ENCODE results near the gene SGMS2. TPM values are rescaled to one million over a fixed set of nuclear protein-coding genes. Genes with fewer than 3 reads are reported as not detected.

SGMS2 gene
- total and polyA plus RNA-seq, 10 of the 15 experiments (the other 5 are each of a cell fraction or from before 2014, with no cell fraction given) = under 0.01 to 3.2 (median 0.17) TPM; not detected in 4

DNA sequence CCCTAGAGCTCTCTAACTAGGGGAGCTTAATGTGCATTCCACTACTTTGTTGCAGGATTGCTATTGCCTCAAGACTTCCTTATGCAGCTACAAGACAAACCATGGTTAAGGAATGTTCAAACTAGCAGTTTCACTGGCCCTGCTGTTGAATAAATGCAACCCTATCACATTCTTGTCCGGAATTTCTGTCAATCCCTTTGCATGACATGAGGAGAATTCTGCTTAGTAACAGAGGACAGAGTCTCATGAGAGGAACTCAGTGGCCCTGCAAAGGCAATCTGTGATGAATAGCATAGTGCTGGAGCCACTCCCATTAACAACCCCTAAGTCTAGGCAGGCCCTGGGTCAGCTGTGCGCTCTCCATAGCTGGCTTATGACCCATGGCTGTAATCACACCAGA is 30.7 kb upstream of the SGMS2 start:
- H4K20me1 ChIP-seq (ENCODE audit: control insufficient read depth, insufficient read depth) = no peaks in the 10 kb centered on the region
- FAIRE-seq (no peak), DNase-seq (ENCODE audit: low read depth, low spot score) (no peak), ATAC-seq (no peak)
- H3K4me2 ChIP-seq (ENCODE audit: control insufficient read depth, insufficient read depth) = no peak overlapping the region
- H3K4me1 ChIP-seq (ENCODE audit: control insufficient read depth, insufficient read depth, low read length) = no peaks in the 10 kb centered on the region
- ChIA-PET RAD21 (ENCODE audit: unreplicated experiment) (no interaction called here), SMC1A (ENCODE audit: uncharacterized antibody, unreplicated experiment) (no interaction called here), CTCF (interaction anchor here (1.3 kb wide), 1 partner anchor 36 kb away, joined by 7 read pairs; no protein-coding TSS in a partner anchor), POLR2A (no interaction called here)
- BruUV-seq (replicated peaks) = no TSS peak
- no peaks in the 10 kb centered on the region for H3K27me3 ChIP-seq (replicated peaks in 1 of 2; ENCODE audit: control insufficient read depth in 2 of 2, insufficient read depth in 2 of 2, low read length in 1 of 2)
- H2AFZ ChIP-seq (ENCODE audit: control insufficient read depth, low read depth, low read length) = no peak overlapping the region
- no peaks in the 10 kb centered on the region for H3K9me3 ChIP-seq (replicated peaks; ENCODE audit: control insufficient read depth, insufficient read depth, low read length)
- intact Hi-C loops (cut with micrococcal nuclease; ENCODE audit: unreplicated experiment) = no loop called here
- no peak overlapping the region for H3K27ac ChIP-seq (ENCODE audit: control insufficient read depth, insufficient read depth)
- H3K79me2 ChIP-seq (ENCODE audit: control insufficient read depth, insufficient read depth, low read length) = no peaks in the 10 kb centered on the region
- no peak overlapping the region for H3K4me3 ChIP-seq
- H3K36me3 ChIP-seq (ENCODE audit: control insufficient read depth in 2 of 2, insufficient read depth in 2 of 2, low read length in 1 of 2) = no peaks in the 10 kb centered on the region
- no peak overlapping the region for H3K9ac ChIP-seq (ENCODE audit: control insufficient read depth, insufficient read depth, low read length)
- 47% methylated on average over 2 of the region's 2 CpGs for WGBS (ENCODE audit: insufficient coverage, insufficient replicate concordance, low lambda C conversion rate, missing lambda C conversion rate)
- in situ Hi-C loops (cut with MboI) = no loop called here
- TF ChIP-seq, protein P1, sequence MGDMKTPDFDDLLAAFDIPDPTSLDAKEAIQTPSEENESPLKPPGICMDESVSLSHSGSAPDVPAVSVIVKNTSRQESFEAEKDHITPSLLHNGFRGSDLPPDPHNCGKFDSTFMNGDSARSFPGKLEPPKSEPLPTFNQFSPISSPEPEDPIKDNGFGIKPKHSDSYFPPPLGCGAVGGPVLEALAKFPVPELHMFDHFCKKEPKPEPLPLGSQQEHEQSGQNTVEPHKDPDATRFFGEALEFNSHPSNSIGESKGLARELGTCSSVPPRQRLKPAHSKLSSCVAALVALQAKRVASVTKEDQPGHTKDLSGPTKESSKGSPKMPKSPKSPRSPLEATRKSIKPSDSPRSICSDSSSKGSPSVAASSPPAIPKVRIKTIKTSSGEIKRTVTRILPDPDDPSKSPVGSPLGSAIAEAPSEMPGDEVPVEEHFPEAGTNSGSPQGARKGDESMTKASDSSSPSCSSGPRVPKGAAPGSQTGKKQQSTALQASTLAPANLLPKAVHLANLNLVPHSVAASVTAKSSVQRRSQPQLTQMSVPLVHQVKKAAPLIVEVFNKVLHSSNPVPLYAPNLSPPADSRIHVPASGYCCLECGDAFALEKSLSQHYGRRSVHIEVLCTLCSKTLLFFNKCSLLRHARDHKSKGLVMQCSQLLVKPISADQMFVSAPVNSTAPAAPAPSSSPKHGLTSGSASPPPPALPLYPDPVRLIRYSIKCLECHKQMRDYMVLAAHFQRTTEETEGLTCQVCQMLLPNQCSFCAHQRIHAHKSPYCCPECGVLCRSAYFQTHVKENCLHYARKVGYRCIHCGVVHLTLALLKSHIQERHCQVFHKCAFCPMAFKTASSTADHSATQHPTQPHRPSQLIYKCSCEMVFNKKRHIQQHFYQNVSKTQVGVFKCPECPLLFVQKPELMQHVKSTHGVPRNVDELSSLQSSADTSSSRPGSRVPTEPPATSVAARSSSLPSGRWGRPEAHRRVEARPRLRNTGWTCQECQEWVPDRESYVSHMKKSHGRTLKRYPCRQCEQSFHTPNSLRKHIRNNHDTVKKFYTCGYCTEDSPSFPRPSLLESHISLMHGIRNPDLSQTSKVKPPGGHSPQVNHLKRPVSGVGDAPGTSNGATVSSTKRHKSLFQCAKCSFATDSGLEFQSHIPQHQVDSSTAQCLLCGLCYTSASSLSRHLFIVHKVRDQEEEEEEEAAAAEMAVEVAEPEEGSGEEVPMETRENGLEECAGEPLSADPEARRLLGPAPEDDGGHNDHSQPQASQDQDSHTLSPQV (IDR thresholded peaks at IDR 0.05) = no peak
- TF ChIP-seq, protein P2, sequence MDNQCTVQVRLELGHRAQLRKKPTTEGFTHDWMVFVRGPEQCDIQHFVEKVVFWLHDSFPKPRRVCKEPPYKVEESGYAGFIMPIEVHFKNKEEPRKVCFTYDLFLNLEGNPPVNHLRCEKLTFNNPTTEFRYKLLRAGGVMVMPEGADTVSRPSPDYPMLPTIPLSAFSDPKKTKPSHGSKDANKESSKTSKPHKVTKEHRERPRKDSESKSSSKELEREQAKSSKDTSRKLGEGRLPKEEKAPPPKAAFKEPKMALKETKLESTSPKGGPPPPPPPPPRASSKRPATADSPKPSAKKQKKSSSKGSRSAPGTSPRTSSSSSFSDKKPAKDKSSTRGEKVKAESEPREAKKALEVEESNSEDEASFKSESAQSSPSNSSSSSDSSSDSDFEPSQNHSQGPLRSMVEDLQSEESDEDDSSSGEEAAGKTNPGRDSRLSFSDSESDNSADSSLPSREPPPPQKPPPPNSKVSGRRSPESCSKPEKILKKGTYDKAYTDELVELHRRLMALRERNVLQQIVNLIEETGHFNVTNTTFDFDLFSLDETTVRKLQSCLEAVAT (IDR thresholded peaks at IDR 0.05) = no peak
- TF ChIP-seq, protein P3, sequence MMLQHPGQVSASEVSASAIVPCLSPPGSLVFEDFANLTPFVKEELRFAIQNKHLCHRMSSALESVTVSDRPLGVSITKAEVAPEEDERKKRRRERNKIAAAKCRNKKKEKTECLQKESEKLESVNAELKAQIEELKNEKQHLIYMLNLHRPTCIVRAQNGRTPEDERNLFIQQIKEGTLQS (IDR thresholded peaks at IDR 0.05; ENCODE audit: borderline replicate concordance, extremely low read depth, low read depth, low read length) = no peak
- TF ChIP-seq ATF7 (IDR thresholded peaks at IDR 0.05; ENCODE audit: low read depth) = no peak
- no peak for TF ChIP-seq IRF3 (IDR thresholded peaks at IDR 0.05)
- TF ChIP-seq ZBTB11 (CRISPR knock-in tag; IDR thresholded peaks at IDR 0.05) = no peak
- TF ChIP-seq RELB (IDR thresholded peaks at IDR 0.05; ENCODE audit: low read depth) = no peak
- TF ChIP-seq SRF (IDR thresholded peaks at IDR 0.05; ENCODE audit: low read depth in 2 of 2, low read length in 2 of 2) = no peak
- no peak for TF ChIP-seq RAD51 (IDR thresholded peaks at IDR 0.05)
